ENCODE data around the gene HUS1.

GRCh38 chr7:47951374-47951773, 28.0 kb downstream of the HUS1 start:
- no peak for TF ChIP-seq CBX8 (IDR thresholded peaks at IDR 0.05; ENCODE audit: borderline replicate concordance, low read depth, low read length)
- no peak for TF ChIP-seq EP300 (IDR thresholded peaks at IDR 0.05; ENCODE audit: borderline replicate concordance in 1 of 2, low read depth in 2 of 2, low read length in 2 of 2)
